Astrocyte of the cerebellum (primary cell): Measurements from ENCODE around the gene F5.

Experiments used
- DNase-seq: peaks from one replicate; pipeline ENCODE4 v3.0.0-alpha.2; 2011; ENCODE audit warnings: low read depth
- H3K4me3 ChIP-seq: 2 replicates; pipeline ENCODE4 v1.5.1; 2011; ENCODE audit warnings: mild to moderate bottlenecking, low read depth, low read length, moderate library complexity
- in situ Hi-C: cut with HindIII; loops from 2 replicates; pipeline ENCODE4 v1.10.0; 2017; ENCODE audit warnings: low sequenced_read_pairs
- TF ChIP-seq, protein P1 (sequence below): IDR thresholded peaks from 2 replicates; pipeline ENCODE4 v1.5.1; 2012; ENCODE audit warnings: low read length, low read depth, moderate library complexity, mild to moderate bottlenecking; ENCODE audit errors: missing control alignments

F5 gene

DNA sequence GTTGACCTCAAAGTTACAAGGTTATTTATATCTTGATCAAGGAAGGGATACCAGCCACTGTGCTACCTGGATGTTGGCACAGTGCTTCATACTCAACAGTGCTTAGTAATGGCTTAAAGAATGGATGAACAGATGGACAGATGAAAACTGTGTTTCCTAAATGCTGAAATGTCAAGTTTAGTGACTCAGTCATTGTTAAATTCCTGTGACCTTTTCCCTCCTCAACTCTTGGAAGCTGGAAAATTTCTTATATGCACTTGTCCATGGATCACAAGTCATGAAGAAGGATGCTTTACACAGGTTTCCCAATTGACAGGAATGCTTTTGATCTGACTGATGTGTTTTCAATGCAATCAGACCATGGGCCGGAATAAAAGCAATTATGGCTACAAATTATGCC lies 60.9 kb downstream of the F5 start:
- H3K4me3 ChIP-seq = no peak overlapping the region
- DNase-seq = no peak
- in situ Hi-C loops = loop anchor here (5.0 kb wide), 1 partner anchor 37 kb away; no protein-coding TSS in a partner anchor
- TF ChIP-seq, protein P1, sequence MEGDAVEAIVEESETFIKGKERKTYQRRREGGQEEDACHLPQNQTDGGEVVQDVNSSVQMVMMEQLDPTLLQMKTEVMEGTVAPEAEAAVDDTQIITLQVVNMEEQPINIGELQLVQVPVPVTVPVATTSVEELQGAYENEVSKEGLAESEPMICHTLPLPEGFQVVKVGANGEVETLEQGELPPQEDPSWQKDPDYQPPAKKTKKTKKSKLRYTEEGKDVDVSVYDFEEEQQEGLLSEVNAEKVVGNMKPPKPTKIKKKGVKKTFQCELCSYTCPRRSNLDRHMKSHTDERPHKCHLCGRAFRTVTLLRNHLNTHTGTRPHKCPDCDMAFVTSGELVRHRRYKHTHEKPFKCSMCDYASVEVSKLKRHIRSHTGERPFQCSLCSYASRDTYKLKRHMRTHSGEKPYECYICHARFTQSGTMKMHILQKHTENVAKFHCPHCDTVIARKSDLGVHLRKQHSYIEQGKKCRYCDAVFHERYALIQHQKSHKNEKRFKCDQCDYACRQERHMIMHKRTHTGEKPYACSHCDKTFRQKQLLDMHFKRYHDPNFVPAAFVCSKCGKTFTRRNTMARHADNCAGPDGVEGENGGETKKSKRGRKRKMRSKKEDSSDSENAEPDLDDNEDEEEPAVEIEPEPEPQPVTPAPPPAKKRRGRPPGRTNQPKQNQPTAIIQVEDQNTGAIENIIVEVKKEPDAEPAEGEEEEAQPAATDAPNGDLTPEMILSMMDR = no peak

DNA sequence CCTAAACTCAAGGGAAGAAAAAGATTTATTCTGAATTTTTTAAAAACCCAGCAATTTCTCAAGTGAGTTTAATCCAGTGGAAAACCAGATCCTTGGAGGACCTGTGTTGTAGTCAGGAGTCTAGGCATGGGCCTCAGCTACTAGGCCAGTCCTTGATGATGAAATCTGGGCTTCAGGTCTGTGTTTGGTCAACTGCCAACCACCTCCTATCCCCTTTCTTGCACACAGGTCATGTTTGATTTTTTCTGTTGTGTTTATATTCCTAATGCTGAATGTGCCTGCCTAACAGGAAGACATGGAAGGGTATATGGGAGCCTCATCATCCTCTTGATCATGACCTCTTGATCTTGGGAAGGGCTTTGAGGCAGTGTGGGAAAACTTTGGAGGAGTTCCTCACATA lies 62.4 kb downstream of the F5 start:
- in situ Hi-C loops = no loop called here
- DNase-seq = no peak
- TF ChIP-seq, protein P1 = no peak
- H3K4me3 ChIP-seq = no peak overlapping the region

DNA sequence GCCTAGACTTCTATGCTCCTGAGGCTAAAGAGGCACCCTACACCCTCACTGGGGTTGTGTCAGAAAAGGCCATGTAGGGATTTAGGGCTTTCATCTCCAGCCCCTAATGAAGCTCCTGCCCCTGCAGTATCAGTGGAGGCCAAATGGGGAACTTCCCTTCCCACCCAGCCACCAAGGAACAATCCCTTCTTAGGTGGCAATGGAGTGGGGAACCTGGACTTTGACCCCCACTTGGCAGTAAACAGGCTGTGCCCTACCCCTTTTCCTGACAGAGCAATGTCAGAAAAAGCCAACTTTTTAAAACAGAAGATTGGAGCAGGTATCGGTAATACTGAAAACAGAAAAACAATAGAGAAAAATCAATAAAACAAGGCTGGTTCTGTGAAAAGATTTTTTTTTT lies 65.1 kb downstream of the F5 start:
- in situ Hi-C loops = no loop called here
- DNase-seq = no peak
- no peak overlapping the region for H3K4me3 ChIP-seq
- TF ChIP-seq, protein P1 = no peak

DNA sequence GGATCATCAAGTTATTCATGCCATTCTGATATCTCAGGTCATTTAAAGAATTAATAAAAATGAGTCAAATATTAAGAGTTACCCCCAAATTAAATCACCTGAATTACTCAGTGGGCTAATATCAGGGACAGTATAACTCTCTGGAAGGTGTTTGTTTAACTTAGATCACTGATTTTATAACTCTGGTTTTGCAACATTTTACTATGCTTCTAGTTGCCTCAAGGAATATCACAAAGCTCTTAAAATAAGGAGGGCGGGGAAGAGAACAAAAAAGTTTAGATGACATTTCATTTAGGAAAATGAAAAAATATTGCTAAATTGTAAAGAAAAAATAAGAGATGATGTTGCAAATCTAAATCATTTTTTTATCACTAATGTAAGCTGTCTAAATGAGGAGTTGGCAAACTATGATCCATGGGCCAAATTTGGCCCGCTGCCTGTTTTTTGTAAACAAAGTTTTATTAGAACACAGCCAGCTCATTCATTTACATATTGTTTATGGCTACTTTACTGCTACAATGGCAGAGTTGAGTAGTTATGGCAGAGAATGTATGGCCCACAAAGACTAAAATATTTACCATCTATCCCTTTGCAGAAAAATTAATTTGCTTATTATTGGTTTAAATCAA lies 68.6 kb downstream of the F5 start:
- in situ Hi-C loops = no loop called here
- H3K4me3 ChIP-seq = no peak overlapping the region
- TF ChIP-seq, protein P1 = no peak
- DNase-seq = no peak

DNA sequence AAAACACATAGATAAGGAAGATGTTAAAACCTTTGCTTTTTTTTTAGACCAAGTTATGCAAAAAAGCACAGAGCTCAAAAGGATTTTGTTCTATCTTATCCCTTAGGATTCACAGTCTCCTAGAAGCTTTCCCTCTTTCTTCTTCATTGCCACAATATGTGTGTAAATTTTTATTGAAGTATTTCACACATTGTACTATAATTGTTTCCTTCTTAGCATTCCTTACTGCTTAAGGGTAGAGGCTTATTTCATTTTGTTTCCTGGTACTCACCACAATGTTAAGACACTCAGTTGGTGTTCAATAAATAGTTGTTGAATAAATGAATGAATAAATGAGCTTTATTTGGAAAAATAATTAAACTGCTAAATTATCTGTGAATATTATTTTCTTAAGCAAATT lies 70.6 kb downstream of the F5 start:
- TF ChIP-seq, protein P1 = no peak

DNA sequence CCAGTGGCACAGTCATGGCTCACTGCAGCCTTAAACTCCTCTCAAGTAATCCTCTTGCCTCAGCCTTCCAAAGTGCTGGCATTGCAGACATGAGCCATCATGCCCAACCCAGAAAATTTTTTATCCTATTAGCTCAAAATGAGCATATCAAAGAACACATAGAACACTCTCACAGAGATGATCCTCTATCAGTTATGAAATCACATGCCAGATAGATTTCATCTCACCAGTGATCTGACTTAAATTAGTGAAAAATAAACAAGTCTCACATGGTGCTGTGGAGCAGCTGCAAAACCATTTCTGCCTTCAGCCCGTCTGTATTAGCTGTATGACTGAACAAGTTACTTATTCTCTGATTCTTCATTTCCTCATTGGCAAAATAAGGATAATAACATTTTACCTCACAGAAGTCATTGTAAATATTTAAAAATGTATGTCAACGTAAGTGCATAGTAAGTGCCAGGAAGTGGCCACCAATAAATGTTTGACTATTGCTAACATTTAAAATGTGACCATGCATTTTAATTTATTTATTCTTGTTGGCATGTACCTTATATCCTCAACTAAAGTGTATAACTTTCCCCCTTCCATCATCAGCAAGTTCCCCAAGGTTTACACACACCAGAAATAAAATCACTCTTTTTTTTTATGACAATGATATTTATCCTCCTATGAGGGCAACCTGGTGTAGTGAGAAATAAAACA lies 71.6 kb downstream of the F5 start:
- no peak for DNase-seq
- in situ Hi-C loops = no loop called here
- TF ChIP-seq, protein P1 = no peak
- H3K4me3 ChIP-seq = no peak overlapping the region

More for the DNA sequence above, 70.6 kb downstream of the F5 start:
- H3K4me3 ChIP-seq = no peak overlapping the region
- DNase-seq = no peak
- in situ Hi-C loops = no loop called here
